Thoracic aorta (tissue), 2 donors: ENCODE results near the gene C11orf68. TPM values are rescaled to one million over a fixed set of nuclear protein-coding genes. Genes with fewer than 3 reads are reported as not detected.

ENCODE experiments used
- ATAC-seq: fragments of 150-250 bp; one replicate; pipeline ENCODE4 v1.8.0; 2017; ENCODE audit warnings: low read depth; ENCODE audit not compliant: insufficient number of reproducible peaks, low FRiP score
- DNase-seq: peaks from one replicate; pipeline ENCODE4 v3.0.0-alpha.2; 2020; ENCODE audit warnings: low spot score
- H3K27ac ChIP-seq, 2 donors: fragments of 200-600 bp; sonication (generic); 1 replicate in 1 of 2; 2 replicates in 1 of 2; pipeline ENCODE4 v1.5.1; 2016; ENCODE audit warnings: mild to moderate bottlenecking in 2 of 2, moderate library complexity in 2 of 2
- H3K27me3 ChIP-seq: fragments of 200-600 bp; sonication (generic); replicated peaks from 2 replicates; pipeline ENCODE4 v1.6.0; 2016; ENCODE audit warnings: mild to moderate bottlenecking; ENCODE audit not compliant: insufficient read depth
- H3K36me3 ChIP-seq: fragments of 200-600 bp; sonication (generic); one replicate; pipeline ENCODE4 v1.5.1; 2016
- H3K4me1 ChIP-seq, 2 donors: fragments of 200-600 bp; sonication (generic); 1 replicate in 1 of 2; 2 replicates in 1 of 2; pipeline versions ENCODE4 v1.5.1 to v1.6.0; 2016; ENCODE audit warnings: low read depth in 2 of 2, mild to moderate bottlenecking in 1 of 2; ENCODE audit not compliant: control insufficient read depth in 1 of 2
- H3K4me3 ChIP-seq: fragments of 200-600 bp; sonication (generic); 2 replicates; pipeline ENCODE4 v1.5.1; 2016; ENCODE audit warnings: mild to moderate bottlenecking
- H3K9me3 ChIP-seq: fragments of 200-600 bp; sonication (generic); 2 replicates; pipeline ENCODE4 v1.5.1; 2016
- CTCF ChIP-seq: fragments of 200-600 bp; sonication (generic); IDR thresholded peaks from one replicate; pipeline ENCODE4 v1.5.1; 2019; ENCODE audit warnings: antibody characterized with exemption
- total RNA-seq, 2 donors: library from RNA; depleted of rRNA; stranded (reverse); fragments of >200 nt; gene quantifications; one replicate each; pipeline versions ENCODE4 v1.1.0 to v1.2.3, GENCODE V29; 2016

C11orf68 gene
- total RNA-seq, 2 donors from 2014 or later = 16.3 to 27.9 TPM

- H3K27me3 ChIP-seq = no peaks in the 10 kb centered on the region
- ATAC-seq (no peak), DNase-seq (no peak)
- no peak for TF ChIP-seq CTCF
- H3K4me3 ChIP-seq = no peak overlapping the region
- H3K4me1 ChIP-seq = peaks cover 11 to 18% of the 10 kb centered on the region in 2 donors
- peaks cover 16% of the 10 kb centered on the region for H3K36me3 ChIP-seq
- no peaks in the 10 kb centered on the region for H3K9me3 ChIP-seq
- no peak overlapping the region for H3K27ac ChIP-seq
Observed at GRCh38 chr11:65883058-65883761, 35.7 kb downstream of the C11orf68 start.

GRCh38 chr11:65882120-65883057 lies 36.5 kb downstream of the C11orf68 start:
- H3K36me3 ChIP-seq = peaks cover 16% of the 10 kb centered on the region
- TF ChIP-seq CTCF = no peak
- no peak for DNase-seq

GRCh38 chr11:65880844-65881421 lies 37.9 kb downstream of the C11orf68 start:
- Histone ChIP-seq H3K4me3 (no peak overlapping the region), H3K27ac (no peak overlapping the region), H3K36me3 (peaks cover 16% of the 10 kb centered on the region), H3K27me3 (no peaks in the 10 kb centered on the region), H3K4me1 (no peaks in the 10 kb centered on the region), H3K9me3 (no peaks in the 10 kb centered on the region)
- DNase-seq (no peak), ATAC-seq (no peak)
- no peak for TF ChIP-seq CTCF

More at GRCh38 chr11:65882120-65883057, 36.5 kb downstream of the C11orf68 start:
- Histone ChIP-seq H3K4me1 (peaks cover 6 to 13% of the 10 kb centered on the region in 2 donors), H3K4me3 (no peak overlapping the region), H3K27me3 (no peaks in the 10 kb centered on the region), H3K9me3 (no peaks in the 10 kb centered on the region), H3K27ac (no peak overlapping the region)
- ATAC-seq = no peak

- H3K4me1 ChIP-seq = no peaks in the 10 kb centered on the region
- ATAC-seq (no peak), DNase-seq (no peak)
- H3K36me3 ChIP-seq = peaks cover 16% of the 10 kb centered on the region
- H3K27me3 ChIP-seq = no peaks in the 10 kb centered on the region
- TF ChIP-seq CTCF = no peak
- no peaks in the 10 kb centered on the region for H3K9me3 ChIP-seq
- no peak overlapping the region for H3K4me3 ChIP-seq
- H3K27ac ChIP-seq = no peak overlapping the region
Observed at GRCh38 chr11:65880027-65880426, 38.8 kb downstream of the C11orf68 start.

GRCh38 chr11:65879617-65880016 lies 39.2 kb downstream of the C11orf68 start, which contains the start of gene CTSW:
CTSW (plus strand) TSS chr11:65879837; CDS start chr11:65879855, 18 bp downstream.
- Histone ChIP-seq H3K4me3 (no peak within 1 kb of the TSS), H3K9me3 (no peaks in the 10 kb centered on the region), H3K36me3 (peaks cover 16% of the 10 kb centered on the region), H3K27ac (no peak within 1 kb of the TSS), H3K27me3 (no peaks in the 10 kb centered on the region), H3K4me1 (no peaks in the 10 kb centered on the region)
- DNase-seq (no peak), ATAC-seq (no peak)
- no peak for TF ChIP-seq CTCF
